Endothelial cell of umbilical vein (primary cell): ENCODE data around the gene TSPO. TPM values are rescaled to one million over a fixed set of nuclear protein-coding genes. Genes with fewer than 3 reads are reported as not detected.

Source experiments
- BruUV-seq: library from RNA; stranded (reverse); fragments of 400-500 nt; replicated peaks from 2 replicates; lab custom pipeline; 2021; lab: Mats Ljungman, UMichigan
- CTCF ChIA-PET: fragments of 300-600, 350-600 bp; sonication (Branson Sonifier 250); formaldehyde crosslinking; loops from one replicate; lab custom pipeline; 2021; ENCODE audit warnings: antibody characterized with exemption, inconsistent platforms; lab: Charles Lee
- POLR2A ChIA-PET: fragments of 300-600, 350-600 bp; sonication (Branson Sonifier 250); formaldehyde crosslinking; loops from one replicate; lab custom pipeline; 2021; ENCODE audit warnings: antibody characterized with exemption, inconsistent platforms; lab: Charles Lee
- DNase-seq: peaks from one replicate; pipeline ENCODE4 v3.0.0-alpha.2; 2011; ENCODE audit warnings: low read depth, low spot score
- FAIRE-seq: peaks from 2 replicates; lab custom pipeline; 2011; peaks lifted over from hg19 to GRCh38; lab: Jason Lieb, UNC
- H2AFZ ChIP-seq: 2 replicates; pipeline ENCODE4 v1.6.0; 2012; ENCODE audit warnings: low read depth, low read length, control low read depth, inconsistent platforms
- H3K27ac ChIP-seq: 2 replicates; pipeline ENCODE4 v1.5.1; 2011; ENCODE audit warnings: low read depth, mild to moderate bottlenecking, control low read depth, low read length, moderate library complexity; ENCODE audit not compliant: insufficient read depth
- H3K27me3 ChIP-seq, 2 experiments: 2 replicates each; pipeline versions ENCODE4 v1.6.0 to v1.6.1; 2011; ENCODE audit warnings: low read length in 2 of 2, mixed read lengths in 1 of 2; ENCODE audit not compliant: control insufficient read depth in 2 of 2, insufficient read depth in 2 of 2
- H3K36me3 ChIP-seq, 2 experiments: 2 replicates in 1 of 2; 3 replicates in 1 of 2; pipeline ENCODE4 v1.5.1; 2011; ENCODE audit warnings: low read length in 2 of 2, mild to moderate bottlenecking in 1 of 2, moderate library complexity in 1 of 2; ENCODE audit not compliant: control insufficient read depth in 2 of 2, insufficient read depth in 2 of 2; ENCODE audit errors: extremely low read depth in 1 of 2
- H3K4me1 ChIP-seq: 3 replicates; pipeline ENCODE4 v1.5.1; 2011; ENCODE audit warnings: mild to moderate bottlenecking, low read length; ENCODE audit not compliant: control insufficient read depth, insufficient read depth; ENCODE audit errors: extremely low read depth
- H3K4me2 ChIP-seq: 2 replicates; pipeline ENCODE4 v1.6.1; 2011; ENCODE audit warnings: low read length, control low read depth, mixed read lengths; ENCODE audit not compliant: insufficient read depth
- H3K4me3 ChIP-seq, 3 experiments: fragments of 200-600 bp in 1 of 3; sonication (generic), shearing (Covaris generic) in 1 of 3; replicated peaks in 1 of 3; 2 replicates each; pipeline ENCODE4 v1.5.1; 2011 to 2016; ENCODE audit warnings: control low read depth in 3 of 3, low read length in 3 of 3, mild to moderate bottlenecking in 2 of 3, inconsistent platforms in 1 of 3, low read depth in 1 of 3, moderate library complexity in 1 of 3; ENCODE audit not compliant: insufficient read depth in 1 of 3
- H3K79me2 ChIP-seq: 2 replicates; pipeline ENCODE4 v1.6.0; 2012; ENCODE audit warnings: low read length, inconsistent platforms; ENCODE audit not compliant: control insufficient read depth, insufficient read depth
- H3K9ac ChIP-seq: replicated peaks from 2 replicates; pipeline ENCODE3; 2011; ENCODE audit warnings: low read length, control low read depth; ENCODE audit not compliant: insufficient read depth; ENCODE audit errors: extremely low read depth
- H3K9me1 ChIP-seq: replicated peaks from 3 replicates; pipeline ENCODE4 v1.6.0; 2011; ENCODE audit warnings: mild to moderate bottlenecking, low read length; ENCODE audit not compliant: control insufficient read depth, insufficient read depth; ENCODE audit errors: extremely low read depth
- H3K9me3 ChIP-seq: replicated peaks from 2 replicates; pipeline ENCODE4 v1.5.1; 2012; ENCODE audit warnings: low read length, inconsistent platforms; ENCODE audit not compliant: control insufficient read depth, insufficient read depth
- H4K20me1 ChIP-seq: replicated peaks from 2 replicates; pipeline ENCODE3; 2011; ENCODE audit warnings: mild to moderate bottlenecking, low read length; ENCODE audit not compliant: control insufficient read depth, insufficient read depth; ENCODE audit errors: extremely low read depth
- GATA2 ChIP-seq: IDR thresholded peaks from 2 replicates; pipeline ENCODE4 v1.7.0; 2011; ENCODE audit warnings: low read depth, mild to moderate bottlenecking, moderate library complexity, mixed read lengths, low read length; ENCODE audit not compliant: insufficient read length, insufficient read depth
- POLR2AphosphoS5 ChIP-seq: IDR thresholded peaks from 2 replicates; pipeline ENCODE4 v1.6.1; 2012; ENCODE audit warnings: low read depth, mild to moderate bottlenecking, control low read depth, low read length, moderate library complexity; ENCODE audit not compliant: insufficient read depth
- dilution Hi-C: fragments of 300-500 bp; cut with MboI; formaldehyde crosslinking; loops from one replicate; pipeline ENCODE4 v1.15.0; 2019; ENCODE audit warnings: low sequenced_read_pairs; ENCODE audit not compliant: extremely low pct_ligation_motif_present
- intact Hi-C: fragments of 100-400 bp; cut with micrococcal nuclease; formaldehyde crosslinking; loops from one replicate; pipeline ENCODE4 v1.10.0; 2022
- polyA plus RNA-seq, 4 experiments: library from polyadenylated mRNA; depleted of rRNA in 3 of 4; stranded (reverse) in 3 of 4; unstranded in 1 of 4; fragments of >200 nt; gene quantifications; 2 replicates each; pipeline versions ENCODE4 v1.2.1 to v1.2.3, GENCODE V29; 2011 to 2012; ENCODE audit warnings: missing spikeins in 1 of 4
- total RNA-seq: library from RNA; stranded (reverse); gene quantifications from 2 replicates; pipeline ENCODE4 v1.2.3, GENCODE V29; 2021

Gene TSPO
- total and polyA plus RNA-seq, 2 donors (not counting 3 experiments of a cell fraction or from before 2014, with no cell fraction given) = 328 to 720 TPM

- H3K79me2 ChIP-seq = peaks cover 1% of the 10 kb centered on the region
These were observed 12.0 kb downstream of the TSPO start for GRCh38 chr22:43163241-43163795.

GRCh38 chr22:43164636-43165035 lies 13.3 kb downstream of the TSPO start:
- POLR2A ChIA-PET = interaction anchor here (0.6 kb wide), 1 partner anchor 627 kb away, joined by 3 read pairs; no protein-coding TSS in a partner anchor
- no peak for FAIRE-seq
- no peak overlapping the region for H3K9ac ChIP-seq

More at GRCh38 chr22:43163241-43163795, 12.0 kb downstream of the TSPO start:
- Histone ChIP-seq H3K9me1 (no peaks in the 10 kb centered on the region), H3K9me3 (no peaks in the 10 kb centered on the region), H4K20me1 (no peaks in the 10 kb centered on the region), H3K4me1 (no peaks in the 10 kb centered on the region), H2AFZ (no peak overlapping the region), H3K27ac (no peak overlapping the region), H3K36me3 (peaks cover 0 to 11% of the 10 kb centered on the region in 2 experiments), H3K4me2 (no peak overlapping the region), H3K9ac (no peak overlapping the region), H3K4me3 (no peak overlapping the region), H3K27me3 (no peaks in the 10 kb centered on the region)
- no peak for DNase-seq
- dilution Hi-C loops = no loop called here
- ChIA-PET POLR2A (no interaction called here), CTCF (interaction anchor here (0.9 kb wide), 1 partner anchor 65 kb away, joined by 3 read pairs; no protein-coding TSS in a partner anchor)
- no TSS peak for BruUV-seq
- intact Hi-C loops = no loop called here
- TF ChIP-seq GATA2 = no peak
- peak; percentile 23 for TF ChIP-seq POLR2AphosphoS5
- FAIRE-seq = no peak

More at GRCh38 chr22:43164636-43165035, 13.3 kb downstream of the TSPO start:
- Histone ChIP-seq H3K4me2 (peak overlapping the region; percentile 31), H3K9me1 (no peaks in the 10 kb centered on the region), H3K9me3 (no peaks in the 10 kb centered on the region), H2AFZ (no peak overlapping the region), H3K79me2 (no peaks in the 10 kb centered on the region), H3K27me3 (no peaks in the 10 kb centered on the region), H3K4me1 (no peaks in the 10 kb centered on the region), H3K36me3 (peaks cover 0 to 9% of the 10 kb centered on the region in 2 experiments), H3K27ac (no peak overlapping the region), H3K4me3 (no peak overlapping the region), H4K20me1 (no peaks in the 10 kb centered on the region)
- TF ChIP-seq GATA2 = no peak
- CTCF ChIA-PET = no interaction called here
- DNase-seq = no peak
- no TSS peak for BruUV-seq
- dilution Hi-C loops = no loop called here
- intact Hi-C loops = no loop called here
